ENCODE results near the gene ZNF407.

GRCh38 chr18:74961596-74961995 lies 363.9 kb downstream of the ZNF407 start:
- TF ChIP-seq CTCF (IDR thresholded peaks at IDR 0.05) (no peak), POLR2A (IDR thresholded peaks at IDR 0.05) (no peak)
